RKO (cell line): ENCODE measurements around the gene CASP12.

ENCODE experiments used
- DNase-seq: peaks from one replicate; pipeline ENCODE4 v3.0.0-alpha.2; 2016; ENCODE audit warnings: low spot score

CASP12 gene

DNA sequence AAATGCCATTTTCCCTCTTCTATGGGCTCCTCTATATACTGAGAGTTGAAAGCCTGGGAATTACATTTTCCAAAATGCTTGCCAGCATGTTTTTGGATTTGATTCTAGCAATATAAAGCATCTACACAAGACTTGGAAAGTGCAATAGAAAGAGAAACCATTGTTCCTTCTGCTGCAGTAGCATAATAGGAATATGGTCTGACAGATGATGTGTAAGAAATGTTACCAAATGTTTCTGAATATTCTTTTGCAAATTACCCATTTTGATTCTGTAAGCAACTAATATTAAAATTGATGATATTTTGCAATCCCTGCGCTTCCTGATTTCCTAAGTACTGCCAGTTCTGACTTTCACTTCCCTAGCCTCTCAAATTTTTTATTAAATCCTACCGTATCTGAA, 61.6 kb downstream of the CASP12 start:
- DNase-seq: no peak
